PFSK-1 (cell line): ENCODE measurements around the gene EYA4.

Experiments used
- FOXP2 ChIP-seq: optimal IDR thresholded peaks from 2 replicates; pipeline ENCODE3; 2011; ENCODE audit warnings: borderline replicate concordance, control low read depth, inconsistent platforms; ENCODE audit not compliant: insufficient read depth; ENCODE audit errors: extremely low read length, extremely low read depth
- POLR2AphosphoS5 ChIP-seq: IDR thresholded peaks from 2 replicates; pipeline ENCODE4 v1.6.1; 2012; ENCODE audit warnings: low read depth, mild to moderate bottlenecking, control low read depth, low read length, moderate library complexity
- SIN3A ChIP-seq: IDR thresholded peaks from 2 replicates; pipeline ENCODE4 v1.6.1; 2012; ENCODE audit warnings: mild to moderate bottlenecking, low read length, moderate library complexity, borderline replicate concordance; ENCODE audit not compliant: insufficient read depth
- TAF1 ChIP-seq: IDR thresholded peaks from 2 replicates; pipeline ENCODE4 v1.6.1; 2012; ENCODE audit warnings: low read length, control low read depth, borderline replicate concordance; ENCODE audit not compliant: insufficient read depth
- TF ChIP-seq, protein P1 (sequence below), 2 experiments: IDR thresholded peaks; 2 replicates each; pipeline versions ENCODE4 v1.6.1 to v1.8.0; 2011 to 2012; ENCODE audit warnings: low read depth in 2 of 2, low read length in 2 of 2, control low read depth in 1 of 2, inconsistent platforms in 1 of 2, mild to moderate bottlenecking in 1 of 2, moderate library complexity in 1 of 2; ENCODE audit not compliant: insufficient read depth in 1 of 2

The EYA4 gene

DNA sequence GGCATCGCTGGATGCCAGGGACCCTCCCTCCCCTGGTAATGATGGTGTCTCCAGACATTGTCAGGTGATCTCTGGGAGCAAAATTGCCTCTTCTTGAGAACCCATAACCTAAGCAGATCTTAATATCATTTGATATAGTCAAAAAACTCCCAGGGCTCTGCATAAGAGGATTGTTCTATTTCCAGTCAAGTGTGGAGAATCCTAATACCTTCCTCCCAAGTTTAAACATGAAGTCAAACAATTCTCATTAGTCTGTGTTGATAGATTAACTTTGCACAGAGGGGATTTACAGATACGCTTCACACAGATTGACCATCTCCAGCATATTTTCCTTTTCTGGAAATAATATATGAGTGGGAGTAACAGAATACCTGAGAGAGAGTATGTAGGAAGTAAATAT, 10.5 kb downstream of the EYA4 start:
- TF ChIP-seq TAF1, result no peak
- TF ChIP-seq, protein P1, sequence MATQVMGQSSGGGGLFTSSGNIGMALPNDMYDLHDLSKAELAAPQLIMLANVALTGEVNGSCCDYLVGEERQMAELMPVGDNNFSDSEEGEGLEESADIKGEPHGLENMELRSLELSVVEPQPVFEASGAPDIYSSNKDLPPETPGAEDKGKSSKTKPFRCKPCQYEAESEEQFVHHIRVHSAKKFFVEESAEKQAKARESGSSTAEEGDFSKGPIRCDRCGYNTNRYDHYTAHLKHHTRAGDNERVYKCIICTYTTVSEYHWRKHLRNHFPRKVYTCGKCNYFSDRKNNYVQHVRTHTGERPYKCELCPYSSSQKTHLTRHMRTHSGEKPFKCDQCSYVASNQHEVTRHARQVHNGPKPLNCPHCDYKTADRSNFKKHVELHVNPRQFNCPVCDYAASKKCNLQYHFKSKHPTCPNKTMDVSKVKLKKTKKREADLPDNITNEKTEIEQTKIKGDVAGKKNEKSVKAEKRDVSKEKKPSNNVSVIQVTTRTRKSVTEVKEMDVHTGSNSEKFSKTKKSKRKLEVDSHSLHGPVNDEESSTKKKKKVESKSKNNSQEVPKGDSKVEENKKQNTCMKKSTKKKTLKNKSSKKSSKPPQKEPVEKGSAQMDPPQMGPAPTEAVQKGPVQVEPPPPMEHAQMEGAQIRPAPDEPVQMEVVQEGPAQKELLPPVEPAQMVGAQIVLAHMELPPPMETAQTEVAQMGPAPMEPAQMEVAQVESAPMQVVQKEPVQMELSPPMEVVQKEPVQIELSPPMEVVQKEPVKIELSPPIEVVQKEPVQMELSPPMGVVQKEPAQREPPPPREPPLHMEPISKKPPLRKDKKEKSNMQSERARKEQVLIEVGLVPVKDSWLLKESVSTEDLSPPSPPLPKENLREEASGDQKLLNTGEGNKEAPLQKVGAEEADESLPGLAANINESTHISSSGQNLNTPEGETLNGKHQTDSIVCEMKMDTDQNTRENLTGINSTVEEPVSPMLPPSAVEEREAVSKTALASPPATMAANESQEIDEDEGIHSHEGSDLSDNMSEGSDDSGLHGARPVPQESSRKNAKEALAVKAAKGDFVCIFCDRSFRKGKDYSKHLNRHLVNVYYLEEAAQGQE (IDR thresholded peaks at IDR 0.05; ENCODE audit: insufficient read depth in 1 of 2, low read depth in 2 of 2, low read length in 2 of 2), result no peak

DNA sequence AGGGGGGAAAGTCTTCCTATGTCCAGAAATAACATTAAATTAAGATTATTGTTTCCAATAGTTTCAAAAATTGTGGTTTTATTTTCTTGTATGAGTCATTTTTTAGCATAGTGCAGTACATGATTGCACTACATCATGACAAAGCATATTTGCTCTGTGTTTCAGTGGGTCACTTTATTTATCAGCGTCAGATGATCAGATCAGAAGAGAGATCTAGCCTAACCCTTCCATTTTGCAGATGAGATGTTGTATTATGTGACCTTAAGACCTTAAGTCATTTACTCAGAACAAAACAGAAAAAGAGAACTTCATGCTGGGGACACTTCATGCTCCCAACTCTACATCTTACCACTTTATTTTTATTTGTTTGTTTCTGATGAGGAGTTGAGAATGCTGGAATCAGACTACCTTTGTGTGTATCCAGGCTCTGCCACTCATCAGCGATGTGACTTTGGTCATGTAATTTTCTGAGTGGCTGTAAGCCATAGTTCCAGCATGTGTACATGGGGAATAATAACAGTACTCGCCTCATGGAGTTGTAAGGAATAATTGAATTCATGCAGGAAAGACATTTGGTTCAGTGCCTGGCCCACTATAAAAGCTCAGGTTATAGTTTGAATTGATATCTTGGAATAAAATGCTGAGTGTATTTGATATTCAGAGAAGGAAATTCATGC, 13.5 kb downstream of the EYA4 start:
- TF ChIP-seq TAF1 (no peak), SIN3A (no peak)

DNA sequence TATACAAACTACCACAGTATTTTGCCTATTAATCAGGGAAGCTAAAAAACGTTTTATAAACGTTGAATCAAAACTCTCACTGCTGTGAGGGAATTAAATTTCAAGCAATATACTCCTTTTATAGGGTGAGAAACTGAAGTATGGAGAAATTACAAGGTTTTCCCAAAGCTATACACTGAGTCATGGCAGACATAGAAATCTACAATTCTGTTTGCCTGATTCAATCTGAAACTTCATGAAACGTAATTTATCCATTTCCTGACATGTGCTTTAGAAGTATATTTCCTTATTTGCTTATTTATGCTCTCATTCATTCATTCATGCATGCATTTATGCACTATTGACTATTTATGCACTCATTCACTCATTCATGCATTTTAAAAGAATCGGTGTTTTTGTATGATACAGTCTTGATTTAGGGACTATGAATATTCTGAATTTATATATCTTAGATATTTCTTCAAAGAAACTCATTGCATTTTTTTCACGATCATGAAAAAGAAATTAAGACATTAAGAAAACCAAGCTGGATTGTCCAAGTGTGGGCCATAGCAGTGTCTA, 16.5 kb downstream of the EYA4 start:
- TF ChIP-seq POLR2AphosphoS5 (no peak), FOXP2 (no peak), TAF1 (no peak), SIN3A (no peak)
- TF ChIP-seq, protein P1 (IDR thresholded peaks at IDR 0.05; ENCODE audit: insufficient read depth in 1 of 2, low read depth in 2 of 2, low read length in 2 of 2), result no peak

DNA sequence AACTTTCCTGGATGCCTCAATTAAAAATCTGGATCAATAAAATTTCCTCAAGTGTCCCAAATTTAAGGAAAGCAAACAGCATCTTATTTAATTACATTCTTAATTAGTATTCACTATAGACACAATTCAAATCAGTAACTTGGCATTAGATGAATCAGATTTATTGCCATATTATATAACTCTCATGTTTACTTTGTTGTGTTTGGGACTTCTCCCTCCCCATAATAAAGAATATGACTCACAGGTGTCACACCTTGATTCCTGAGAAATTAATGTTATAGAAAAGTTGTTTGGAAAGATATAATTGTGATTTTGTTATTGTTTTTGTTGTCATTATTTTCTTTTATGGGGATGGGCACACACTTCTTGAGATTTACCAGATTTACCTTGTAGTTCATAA, 18.4 kb downstream of the EYA4 start:
- TF ChIP-seq POLR2AphosphoS5 (no peak), TAF1 (no peak), SIN3A (no peak), FOXP2 (no peak)
- TF ChIP-seq, protein P1 (IDR thresholded peaks at IDR 0.05; ENCODE audit: insufficient read depth in 1 of 2, low read depth in 2 of 2, low read length in 2 of 2), result no peak

DNA sequence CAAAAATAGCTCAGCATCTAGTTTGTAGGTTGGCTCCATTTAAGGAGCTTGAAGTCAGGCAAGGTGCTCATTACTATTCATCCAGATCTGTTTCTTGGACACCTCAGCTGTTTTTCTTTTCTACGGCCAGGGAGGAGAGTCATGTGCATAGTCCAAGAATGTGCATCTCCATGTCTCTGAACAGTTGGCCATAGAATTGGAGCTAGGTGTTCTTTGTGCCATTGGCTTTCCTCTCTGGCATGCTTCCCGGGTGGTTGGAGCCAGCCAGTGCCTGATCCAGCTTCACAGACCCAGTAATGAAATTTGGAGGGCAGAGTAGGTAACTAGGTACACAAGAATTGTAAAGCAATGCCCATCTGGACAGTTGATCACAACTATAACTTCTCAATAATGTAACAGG, 21.6 kb downstream of the EYA4 start:
- TF ChIP-seq SIN3A, result no peak
- TF ChIP-seq, protein P1 (IDR thresholded peaks at IDR 0.05; ENCODE audit: insufficient read depth in 1 of 2, low read depth in 2 of 2, low read length in 2 of 2), result no peak
- TF ChIP-seq TAF1, result no peak
- no peak for TF ChIP-seq POLR2AphosphoS5
- TF ChIP-seq FOXP2, result no peak
